K562 (cell line): ENCODE data around the gene MAP7D1. TPM values are rescaled to one million over a fixed set of nuclear protein-coding genes. Genes with fewer than 3 reads are reported as not detected.

Experiments
- FOXM1 ChIP-seq, 2 experiments: fragments of 450-650 bp in 1 of 2; sonication (generic) in 1 of 2; formaldehyde crosslinking in 1 of 2; IDR thresholded peaks; 2 replicates each; pipeline versions ENCODE4 v1.6.1 to v1.9.0; 2017 to 2022; ENCODE audit warnings: low read depth in 2 of 2, mild to moderate bottlenecking in 2 of 2, missing genetic modification reagents in 1 of 2, moderate library complexity in 1 of 2
- NCOR1 ChIP-seq: fragments of 450-650 bp; IDR thresholded peaks from 2 replicates; pipeline ENCODE4 v1.6.1; 2016; ENCODE audit warnings: mild to moderate bottlenecking, moderate library complexity
- PHTF2 ChIP-seq: fragments of 250-450 bp; sonication (Bioruptor Pico); IDR thresholded peaks from 2 replicates; pipeline ENCODE4 v1.5.0; 2021; ENCODE audit warnings: mild to moderate bottlenecking
- ZNF197 ChIP-seq: fragments of 200-800 bp; sonication (Bioruptor generic); IDR thresholded peaks from 2 replicates; pipeline ENCODE4 v1.6.1; 2016; ENCODE audit warnings: low read depth, missing genetic modification characterization, missing compliant biosample characterization
- polyA plus RNA-seq, 8 experiments: library from polyadenylated mRNA; depleted of rRNA in 4 of 8; stranded (reverse) in 5 of 8; unstranded in 3 of 8; fragments of >200 nt; fragmentation: Nextera tagmentation in 2 of 8; fragmentation: Illumina TruSeq in 1 of 8; extraction: Ambion mirVana in 2 of 8; extraction: Trizol in 1 of 8; gene quantifications; 2 replicates each; pipeline versions ENCODE4 v1.2.1 to v1.2.3, GENCODE V29; 2011 to 2014; ENCODE audit warnings: inconsistent platforms in 1 of 8, missing spikeins in 1 of 8
- total RNA-seq, 7 experiments: library from RNA; depleted of rRNA in 6 of 7; stranded (reverse); fragments of >200 nt in 6 of 7; fragmentation: Illumina TruSeq in 2 of 7; extraction: Trizol in 2 of 7; gene quantifications; 2 replicates each; pipeline versions ENCODE4 v1.2.1 to v1.2.3, GENCODE V29; 2011 to 2021; ENCODE audit warnings: low replicate concordance in 1 of 7
- TF ChIP-seq, protein P1 (sequence below), 2 experiments: fragments of 450-650 bp; formaldehyde crosslinking in 1 of 2; IDR thresholded peaks; 2 replicates each; pipeline versions ENCODE4 v1.4.0 to v1.6.1; 2014 to 2020; ENCODE audit warnings: mild to moderate bottlenecking in 2 of 2, borderline replicate concordance in 1 of 2, low read depth in 1 of 2
- TF ChIP-seq, protein P2 (sequence below): fragments of 450-650 bp; IDR thresholded peaks from 2 replicates; pipeline ENCODE4 v1.6.1; 2016; ENCODE audit warnings: low read depth
- TF ChIP-seq, protein P3 (sequence below): fragments of 450-650 bp; formaldehyde crosslinking; IDR thresholded peaks from 2 replicates; pipeline ENCODE4 v1.4.0; 2020; ENCODE audit warnings: mild to moderate bottlenecking, moderate library complexity

The MAP7D1 gene
- total and polyA plus RNA-seq, 9 of the 15 experiments (the other 6 are each of a cell fraction or from before 2014, with no cell fraction given), result 3.6 to 108 (median 34.5) TPM

DNA sequence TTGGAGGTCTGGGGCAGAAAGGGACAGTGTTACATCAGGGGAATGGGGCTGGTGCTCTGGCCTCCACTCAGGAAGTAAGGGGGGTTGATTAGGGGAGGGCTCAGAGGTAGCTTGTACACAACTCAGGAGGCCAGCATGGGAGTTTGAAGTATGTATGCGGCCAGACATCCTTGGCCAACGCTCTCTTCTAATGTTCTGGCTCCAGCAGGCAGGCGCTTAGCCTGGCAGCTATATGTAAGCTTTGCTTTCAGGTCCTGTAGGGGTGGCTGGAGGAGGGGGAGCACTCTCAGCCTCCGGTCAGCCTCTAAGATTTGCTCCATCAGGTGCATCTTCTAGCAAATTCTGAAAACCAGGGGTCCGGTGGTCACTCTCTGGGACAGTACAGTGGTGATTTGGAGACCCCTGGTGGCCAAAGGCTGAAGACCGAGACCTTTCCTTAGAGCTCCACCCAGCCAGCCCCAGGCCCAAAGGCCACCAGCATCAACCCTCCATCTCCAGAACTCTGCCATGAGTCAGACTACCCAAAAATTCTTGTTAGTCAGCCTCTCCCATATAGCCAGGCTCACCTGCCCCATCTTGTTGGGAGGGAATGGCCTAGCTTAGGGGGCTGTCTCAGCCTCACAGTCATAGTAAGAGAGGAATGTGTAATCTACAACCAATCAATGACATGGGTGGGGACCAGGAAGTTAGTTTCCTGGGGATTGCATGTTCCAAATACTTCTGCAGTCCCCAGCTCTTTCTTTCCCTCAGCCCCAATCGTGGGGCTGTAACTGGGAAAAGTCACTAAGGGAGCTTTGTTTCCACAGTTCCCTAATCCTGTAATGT lies 21.2 kb upstream of the MAP7D1 start (continued):
- TF ChIP-seq, protein P1, sequence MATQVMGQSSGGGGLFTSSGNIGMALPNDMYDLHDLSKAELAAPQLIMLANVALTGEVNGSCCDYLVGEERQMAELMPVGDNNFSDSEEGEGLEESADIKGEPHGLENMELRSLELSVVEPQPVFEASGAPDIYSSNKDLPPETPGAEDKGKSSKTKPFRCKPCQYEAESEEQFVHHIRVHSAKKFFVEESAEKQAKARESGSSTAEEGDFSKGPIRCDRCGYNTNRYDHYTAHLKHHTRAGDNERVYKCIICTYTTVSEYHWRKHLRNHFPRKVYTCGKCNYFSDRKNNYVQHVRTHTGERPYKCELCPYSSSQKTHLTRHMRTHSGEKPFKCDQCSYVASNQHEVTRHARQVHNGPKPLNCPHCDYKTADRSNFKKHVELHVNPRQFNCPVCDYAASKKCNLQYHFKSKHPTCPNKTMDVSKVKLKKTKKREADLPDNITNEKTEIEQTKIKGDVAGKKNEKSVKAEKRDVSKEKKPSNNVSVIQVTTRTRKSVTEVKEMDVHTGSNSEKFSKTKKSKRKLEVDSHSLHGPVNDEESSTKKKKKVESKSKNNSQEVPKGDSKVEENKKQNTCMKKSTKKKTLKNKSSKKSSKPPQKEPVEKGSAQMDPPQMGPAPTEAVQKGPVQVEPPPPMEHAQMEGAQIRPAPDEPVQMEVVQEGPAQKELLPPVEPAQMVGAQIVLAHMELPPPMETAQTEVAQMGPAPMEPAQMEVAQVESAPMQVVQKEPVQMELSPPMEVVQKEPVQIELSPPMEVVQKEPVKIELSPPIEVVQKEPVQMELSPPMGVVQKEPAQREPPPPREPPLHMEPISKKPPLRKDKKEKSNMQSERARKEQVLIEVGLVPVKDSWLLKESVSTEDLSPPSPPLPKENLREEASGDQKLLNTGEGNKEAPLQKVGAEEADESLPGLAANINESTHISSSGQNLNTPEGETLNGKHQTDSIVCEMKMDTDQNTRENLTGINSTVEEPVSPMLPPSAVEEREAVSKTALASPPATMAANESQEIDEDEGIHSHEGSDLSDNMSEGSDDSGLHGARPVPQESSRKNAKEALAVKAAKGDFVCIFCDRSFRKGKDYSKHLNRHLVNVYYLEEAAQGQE (IDR thresholded peaks at IDR 0.05; ENCODE audit: borderline replicate concordance), result peak; percentile 92
- TF ChIP-seq, protein P1 (CRISPR knock-in tag; IDR thresholded peaks at IDR 0.05; ENCODE audit: low read depth), result no peak
- TF ChIP-seq FOXM1 (IDR thresholded peaks at IDR 0.05; ENCODE audit: low read depth) (no peak), FOXM1 (CRISPR knock-in tag; IDR thresholded peaks at IDR 0.05; ENCODE audit: low read depth) (no peak), ZNF197 (CRISPR knock-in tag) (no peak), PHTF2 (CRISPR knock-in tag) (no peak), NCOR1 (no peak)
- TF ChIP-seq, protein P2, sequence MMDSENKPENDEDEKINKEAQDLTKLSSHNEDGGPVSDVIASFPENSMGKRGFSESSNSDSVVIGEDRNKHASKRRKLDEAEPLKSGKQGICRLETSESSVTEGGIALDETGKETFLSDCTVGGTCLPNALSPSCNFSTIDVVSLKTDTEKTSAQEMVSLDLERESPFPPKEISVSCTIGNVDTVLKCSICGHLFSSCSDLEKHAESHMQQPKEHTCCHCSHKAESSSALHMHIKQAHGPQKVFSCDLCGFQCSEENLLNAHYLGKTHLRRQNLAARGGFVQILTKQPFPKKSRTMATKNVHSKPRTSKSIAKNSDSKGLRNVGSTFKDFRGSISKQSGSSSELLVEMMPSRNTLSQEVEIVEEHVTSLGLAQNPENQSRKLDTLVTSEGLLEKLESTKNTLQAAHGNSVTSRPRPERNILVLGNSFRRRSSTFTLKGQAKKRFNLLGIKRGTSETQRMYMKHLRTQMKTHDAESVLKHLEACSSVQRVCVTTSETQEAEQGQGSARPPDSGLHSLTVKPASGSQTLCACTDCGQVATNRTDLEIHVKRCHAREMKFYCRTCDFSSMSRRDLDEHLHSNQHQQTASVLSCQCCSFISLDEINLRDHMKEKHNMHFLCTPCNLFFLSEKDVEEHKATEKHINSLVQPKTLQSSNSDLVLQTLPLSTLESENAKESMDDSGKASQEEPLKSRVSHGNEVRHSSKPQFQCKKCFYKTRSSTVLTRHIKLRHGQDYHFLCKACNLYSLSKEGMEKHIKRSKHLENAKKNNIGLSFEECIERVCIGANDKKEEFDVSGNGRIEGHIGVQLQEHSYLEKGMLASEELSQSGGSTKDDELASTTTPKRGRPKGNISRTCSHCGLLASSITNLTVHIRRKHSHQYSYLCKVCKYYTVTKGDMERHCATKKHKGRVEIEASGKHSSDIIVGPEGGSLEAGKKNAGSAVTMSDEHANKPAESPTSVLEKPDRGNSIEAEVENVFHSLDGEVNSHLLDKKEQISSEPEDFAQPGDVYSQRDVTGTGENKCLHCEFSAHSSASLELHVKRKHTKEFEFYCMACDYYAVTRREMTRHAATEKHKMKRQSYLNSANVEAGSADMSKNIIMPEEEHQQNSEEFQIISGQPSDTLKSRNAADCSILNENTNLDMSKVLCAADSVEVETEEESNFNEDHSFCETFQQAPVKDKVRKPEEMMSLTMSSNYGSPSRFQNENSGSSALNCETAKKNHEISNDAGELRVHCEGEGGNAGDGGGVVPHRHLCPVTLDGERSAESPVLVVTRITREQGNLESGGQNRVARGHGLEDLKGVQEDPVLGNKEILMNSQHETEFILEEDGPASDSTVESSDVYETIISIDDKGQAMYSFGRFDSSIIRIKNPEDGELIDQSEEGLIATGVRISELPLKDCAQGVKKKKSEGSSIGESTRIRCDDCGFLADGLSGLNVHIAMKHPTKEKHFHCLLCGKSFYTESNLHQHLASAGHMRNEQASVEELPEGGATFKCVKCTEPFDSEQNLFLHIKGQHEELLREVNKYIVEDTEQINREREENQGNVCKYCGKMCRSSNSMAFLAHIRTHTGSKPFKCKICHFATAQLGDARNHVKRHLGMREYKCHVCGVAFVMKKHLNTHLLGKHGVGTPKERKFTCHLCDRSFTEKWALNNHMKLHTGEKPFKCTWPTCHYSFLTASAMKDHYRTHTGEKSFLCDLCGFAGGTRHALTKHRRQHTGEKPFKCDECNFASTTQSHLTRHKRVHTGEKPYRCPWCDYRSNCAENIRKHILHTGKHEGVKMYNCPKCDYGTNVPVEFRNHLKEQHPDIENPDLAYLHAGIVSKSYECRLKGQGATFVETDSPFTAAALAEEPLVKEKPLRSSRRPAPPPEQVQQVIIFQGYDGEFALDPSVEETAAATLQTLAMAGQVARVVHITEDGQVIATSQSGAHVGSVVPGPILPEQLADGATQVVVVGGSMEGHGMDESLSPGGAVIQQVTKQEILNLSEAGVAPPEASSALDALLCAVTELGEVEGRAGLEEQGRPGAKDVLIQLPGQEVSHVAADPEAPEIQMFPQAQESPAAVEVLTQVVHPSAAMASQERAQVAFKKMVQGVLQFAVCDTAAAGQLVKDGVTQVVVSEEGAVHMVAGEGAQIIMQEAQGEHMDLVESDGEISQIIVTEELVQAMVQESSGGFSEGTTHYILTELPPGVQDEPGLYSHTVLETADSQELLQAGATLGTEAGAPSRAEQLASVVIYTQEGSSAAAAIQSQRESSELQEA, result no peak
- TF ChIP-seq, protein P3, sequence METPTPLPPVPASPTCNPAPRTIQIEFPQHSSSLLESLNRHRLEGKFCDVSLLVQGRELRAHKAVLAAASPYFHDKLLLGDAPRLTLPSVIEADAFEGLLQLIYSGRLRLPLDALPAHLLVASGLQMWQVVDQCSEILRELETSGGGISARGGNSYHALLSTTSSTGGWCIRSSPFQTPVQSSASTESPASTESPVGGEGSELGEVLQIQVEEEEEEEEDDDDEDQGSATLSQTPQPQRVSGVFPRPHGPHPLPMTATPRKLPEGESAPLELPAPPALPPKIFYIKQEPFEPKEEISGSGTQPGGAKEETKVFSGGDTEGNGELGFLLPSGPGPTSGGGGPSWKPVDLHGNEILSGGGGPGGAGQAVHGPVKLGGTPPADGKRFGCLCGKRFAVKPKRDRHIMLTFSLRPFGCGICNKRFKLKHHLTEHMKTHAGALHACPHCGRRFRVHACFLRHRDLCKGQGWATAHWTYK (CRISPR knock-in tag), result no peak
